ENCODE measurements around the gene TMED1. TPM values are rescaled to one million over a fixed set of nuclear protein-coding genes. Genes with fewer than 3 reads are reported as not detected.

TMED1 gene
- total and polyA plus RNA-seq, 2 donors (not counting 3 experiments of a cell fraction or from before 2014, with no cell fraction given) = 31.2 to 60.4 TPM

- no TSS peak for BruUV-seq (replicated peaks)
- intact Hi-C loops (cut with micrococcal nuclease) (no loop called here), dilution Hi-C loops (cut with MboI; ENCODE audit: extremely low pct_ligation_motif_present, low sequenced_read_pairs) (no loop called here)
- no peaks in the 10 kb centered on the region for H4K20me1 ChIP-seq (replicated peaks; ENCODE audit: control insufficient read depth, extremely low read depth, insufficient read depth, low read length)
- ChIA-PET CTCF (interaction anchor here (1.0 kb wide), 1 partner anchor 55 kb away, joined by 3 read pairs; no protein-coding TSS in a partner anchor), POLR2A (no interaction called here)
- peaks cover 8% of the 10 kb centered on the region for H3K4me1 ChIP-seq (ENCODE audit: control insufficient read depth, extremely low read depth, insufficient read depth, low read length)
- H3K36me3 ChIP-seq (ENCODE audit: control insufficient read depth in 2 of 2, extremely low read depth in 1 of 2, insufficient read depth in 2 of 2, low read length in 2 of 2) = peaks cover 0 to 24% of the 10 kb centered on the region in 2 experiments
- no peaks in the 10 kb centered on the region for H3K27me3 ChIP-seq (ENCODE audit: control insufficient read depth in 2 of 2, insufficient read depth in 2 of 2, low read length in 2 of 2)
- H3K27ac ChIP-seq (ENCODE audit: insufficient read depth, low read depth, low read length) = no peak overlapping the region
- no peak overlapping the region for H3K4me2 ChIP-seq (ENCODE audit: insufficient read depth, low read length)
- H3K9ac ChIP-seq (replicated peaks; ENCODE audit: extremely low read depth, insufficient read depth, low read length) = no peak overlapping the region
- H2AFZ ChIP-seq (ENCODE audit: low read depth, low read length) = no peak overlapping the region
- FAIRE-seq (no peak), DNase-seq (ENCODE audit: low read depth, low spot score) (no peak)
- no peak for TF ChIP-seq CTCF (IDR thresholded peaks at IDR 0.05; ENCODE audit: extremely low read depth in 1 of 2, insufficient read depth in 1 of 2, low read depth in 1 of 2, low read length in 2 of 2)
- TF ChIP-seq POLR2AphosphoS5 (IDR thresholded peaks at IDR 0.05; ENCODE audit: insufficient read depth, low read depth, low read length) = no peak
- TF ChIP-seq FOS (IDR thresholded peaks at IDR 0.05; ENCODE audit: borderline replicate concordance, insufficient read depth, low read length) = no peak
- no peak for TF ChIP-seq MYC (IDR thresholded peaks at IDR 0.05; ENCODE audit: low read depth, low read length)
- H3K9me3 ChIP-seq (replicated peaks; ENCODE audit: control insufficient read depth, insufficient read depth, low read length) = no peaks in the 10 kb centered on the region
- H3K9me1 ChIP-seq (replicated peaks; ENCODE audit: control insufficient read depth, extremely low read depth, insufficient read depth, low read length) = no peaks in the 10 kb centered on the region
- H3K79me2 ChIP-seq (ENCODE audit: control insufficient read depth, insufficient read depth, low read length) = no peaks in the 10 kb centered on the region
- no peak overlapping the region for H3K4me3 ChIP-seq (replicated peaks in 1 of 3; ENCODE audit: insufficient read depth in 1 of 3, low read depth in 1 of 3, low read length in 3 of 3)
Observed at GRCh38 chr19:10808937-10809649, 26.9 kb downstream of the TMED1 start.

- Histone ChIP-seq H3K4me3 (replicated peaks in 1 of 3; ENCODE audit: insufficient read depth in 1 of 3, low read depth in 1 of 3, low read length in 3 of 3) (no peak overlapping the region), H3K9ac (replicated peaks; ENCODE audit: extremely low read depth, insufficient read depth, low read length) (no peak overlapping the region), H3K27me3 (ENCODE audit: control insufficient read depth in 2 of 2, insufficient read depth in 2 of 2, low read length in 2 of 2) (no peaks in the 10 kb centered on the region), H4K20me1 (replicated peaks; ENCODE audit: control insufficient read depth, extremely low read depth, insufficient read depth, low read length) (no peaks in the 10 kb centered on the region), H3K9me3 (replicated peaks; ENCODE audit: control insufficient read depth, insufficient read depth, low read length) (no peaks in the 10 kb centered on the region), H3K9me1 (replicated peaks; ENCODE audit: control insufficient read depth, extremely low read depth, insufficient read depth, low read length) (no peaks in the 10 kb centered on the region), H3K79me2 (ENCODE audit: control insufficient read depth, insufficient read depth, low read length) (no peaks in the 10 kb centered on the region), H3K4me1 (ENCODE audit: control insufficient read depth, extremely low read depth, insufficient read depth, low read length) (no peaks in the 10 kb centered on the region), H3K27ac (ENCODE audit: insufficient read depth, low read depth, low read length) (no peak overlapping the region), H2AFZ (ENCODE audit: low read depth, low read length) (no peak overlapping the region), H3K36me3 (ENCODE audit: control insufficient read depth in 2 of 2, extremely low read depth in 1 of 2, insufficient read depth in 2 of 2, low read length in 2 of 2) (peaks cover 10 to 37% of the 10 kb centered on the region in 2 experiments), H3K4me2 (ENCODE audit: insufficient read depth, low read length) (no peak overlapping the region)
- TF ChIP-seq JUN (IDR thresholded peaks at IDR 0.05; ENCODE audit: borderline replicate concordance, insufficient read depth, insufficient read length, low read depth) (no peak), POLR2A (IDR thresholded peaks at IDR 0.05; ENCODE audit: low read depth, low read length) (no peak), POLR2AphosphoS5 (IDR thresholded peaks at IDR 0.05; ENCODE audit: insufficient read depth, low read depth, low read length) (no peak), FOS (IDR thresholded peaks at IDR 0.05; ENCODE audit: borderline replicate concordance, insufficient read depth, low read length) (no peak), MAX (IDR thresholded peaks at IDR 0.05; ENCODE audit: insufficient read depth, insufficient read length) (no peak), MYC (IDR thresholded peaks at IDR 0.05; ENCODE audit: low read depth, low read length) (no peak)
- DNase-seq (ENCODE audit: low read depth, low spot score) (no peak), FAIRE-seq (no peak)
- no TSS peak for BruUV-seq (replicated peaks)
- CTCF ChIA-PET = interaction anchor here (1.5 to 1.8 kb wide), 2 partner anchors 53 to 88 kb away, joined by 3 to 5 read pairs; partner anchors contain the start of gene DNM2
- intact Hi-C loops (cut with micrococcal nuclease) (no loop called here), dilution Hi-C loops (cut with MboI; ENCODE audit: extremely low pct_ligation_motif_present, low sequenced_read_pairs) (no loop called here)
- POLR2A ChIA-PET = no interaction called here
Observed at GRCh38 chr19:10805758-10806247, 30.2 kb downstream of the TMED1 start.

All from endothelial cell of umbilical vein (primary cell).